Measurements from ENCODE around the gene ERLEC1.

ERLEC1 gene

GRCh38 chr2:53786705-53787613 is at the start of gene ERLEC1, which contains the start of gene ASB3:
TSS of gene ERLEC1 (plus strand) at chr2:53787044. CDS start at chr2:53787211, 167 bp downstream.
TSS of gene ASB3 (minus strand) at chr2:53786953. CDS start at chr2:53765572, 21,381 bp downstream.
- Histone ChIP-seq H3K9me3 (ENCODE audit: low read length) (no peaks in the 10 kb centered on the region), H3K4me1 (ENCODE audit: insufficient read depth, low read length) (peaks cover 28% of the 10 kb centered on the region), H3K4me3 (ENCODE audit: low read depth in 1 of 2, low read length in 2 of 2) (peak within 1 kb of the TSS; percentile 83 to 90), H3K27me3 (ENCODE audit: control insufficient read depth in 1 of 2, insufficient read depth in 2 of 2, low read length in 2 of 2) (no peaks in the 10 kb centered on the region), H3K36me3 (ENCODE audit: insufficient read depth, low read length) (no peaks in the 10 kb centered on the region), H3K27ac (ENCODE audit: low read depth, low read length) (peak within 1 kb of the TSS; percentile 96), H3K9ac (ENCODE audit: low read length) (peak within 1 kb of the TSS; percentile 95)

DNA sequence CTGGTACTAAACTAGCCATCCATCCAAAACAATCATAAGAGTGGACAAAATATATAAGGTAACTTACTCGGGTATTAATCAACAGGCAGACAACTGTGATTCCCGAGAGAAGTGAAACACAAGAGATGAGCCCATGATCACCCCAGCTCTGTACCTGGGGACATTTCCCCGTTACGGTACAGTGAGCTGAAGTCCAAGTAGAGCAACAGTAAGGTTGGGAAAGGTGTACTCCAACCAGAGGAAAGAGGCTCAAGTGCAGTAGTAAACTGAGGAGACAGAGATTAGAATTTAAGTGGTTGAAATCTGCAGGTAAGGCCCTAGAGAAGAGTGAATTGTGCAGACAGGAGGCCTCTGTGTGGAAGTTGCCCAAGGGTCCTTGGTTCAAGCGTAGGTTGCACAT is 49.8 kb upstream of the ERLEC1 start:
- no peak overlapping the region for H3K9ac ChIP-seq (ENCODE audit: low read length)
- no peaks in the 10 kb centered on the region for H3K36me3 ChIP-seq (ENCODE audit: insufficient read depth, low read length)
- H3K4me1 ChIP-seq (ENCODE audit: insufficient read depth, low read length) = no peaks in the 10 kb centered on the region
- H3K27ac ChIP-seq (ENCODE audit: low read depth, low read length) = no peak overlapping the region
- no peaks in the 10 kb centered on the region for H3K9me3 ChIP-seq (ENCODE audit: low read length)
- H3K4me3 ChIP-seq (ENCODE audit: low read depth in 1 of 2, low read length in 2 of 2) = no peak overlapping the region
- H3K27me3 ChIP-seq (ENCODE audit: control insufficient read depth in 1 of 2, insufficient read depth in 2 of 2, low read length in 2 of 2) = no peaks in the 10 kb centered on the region

DNA sequence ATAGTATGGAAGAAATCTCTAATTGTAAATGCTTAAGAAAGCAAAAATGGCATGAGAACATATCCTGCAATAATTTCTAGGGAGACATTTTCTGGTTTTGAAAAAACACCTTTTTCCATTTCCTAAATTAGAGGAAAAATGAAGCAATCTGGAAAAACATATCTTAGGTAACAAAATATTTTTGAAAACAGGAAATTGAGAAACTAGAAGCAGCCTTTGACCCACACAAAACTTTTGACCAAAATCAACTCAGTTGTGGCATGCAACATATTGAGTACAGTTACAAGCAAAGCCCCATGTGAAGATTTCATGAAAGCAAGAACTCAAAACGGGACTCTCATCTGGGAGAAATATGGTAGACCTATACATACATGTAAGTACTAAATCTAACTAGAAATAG is 47.8 kb upstream of the ERLEC1 start:
- H3K9me3 ChIP-seq (ENCODE audit: low read length) = no peaks in the 10 kb centered on the region
- no peak overlapping the region for H3K27ac ChIP-seq (ENCODE audit: low read depth, low read length)
- no peaks in the 10 kb centered on the region for H3K4me1 ChIP-seq (ENCODE audit: insufficient read depth, low read length)
- H3K27me3 ChIP-seq (ENCODE audit: control insufficient read depth in 1 of 2, insufficient read depth in 2 of 2, low read length in 2 of 2) = no peaks in the 10 kb centered on the region
- H3K9ac ChIP-seq (ENCODE audit: low read length) = no peak overlapping the region
- no peaks in the 10 kb centered on the region for H3K36me3 ChIP-seq (ENCODE audit: insufficient read depth, low read length)
- H3K4me3 ChIP-seq (ENCODE audit: low read depth in 1 of 2, low read length in 2 of 2) = no peak overlapping the region

DNA sequence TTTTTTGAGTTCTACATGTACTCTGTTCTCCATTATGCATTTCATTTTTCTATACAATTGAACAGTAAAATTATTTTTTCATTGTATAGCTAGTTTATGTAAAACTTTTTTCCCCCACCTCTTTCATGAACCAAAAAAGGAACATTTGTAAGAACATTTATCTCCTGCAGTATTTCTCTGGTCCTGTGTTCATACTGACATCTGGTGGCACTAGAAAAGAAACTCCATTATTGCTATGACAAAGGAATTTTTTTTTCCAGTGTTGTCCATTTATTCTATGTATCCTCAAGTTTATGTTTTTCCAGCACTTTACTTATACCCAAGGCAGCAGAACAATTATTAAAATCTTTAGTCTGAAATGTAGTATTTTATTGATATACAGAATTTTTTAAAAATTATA is 46.7 kb upstream of the ERLEC1 start:
- Histone ChIP-seq H3K4me1 (ENCODE audit: insufficient read depth, low read length) (no peaks in the 10 kb centered on the region), H3K27me3 (ENCODE audit: control insufficient read depth in 1 of 2, insufficient read depth in 2 of 2, low read length in 2 of 2) (no peaks in the 10 kb centered on the region), H3K9ac (ENCODE audit: low read length) (no peak overlapping the region), H3K9me3 (ENCODE audit: low read length) (no peaks in the 10 kb centered on the region), H3K4me3 (ENCODE audit: low read depth in 1 of 2, low read length in 2 of 2) (no peak overlapping the region), H3K27ac (ENCODE audit: low read depth, low read length) (no peak overlapping the region), H3K36me3 (ENCODE audit: insufficient read depth, low read length) (no peaks in the 10 kb centered on the region)

GRCh38 chr2:53744395-53745065 is 42.3 kb upstream of the ERLEC1 start:
- Histone ChIP-seq H3K27me3 (ENCODE audit: control insufficient read depth in 1 of 2, insufficient read depth in 2 of 2, low read length in 2 of 2) (no peaks in the 10 kb centered on the region), H3K27ac (ENCODE audit: low read depth, low read length) (no peak overlapping the region), H3K9ac (ENCODE audit: low read length) (no peak overlapping the region), H3K4me3 (ENCODE audit: low read depth in 1 of 2, low read length in 2 of 2) (no peak overlapping the region), H3K36me3 (ENCODE audit: insufficient read depth, low read length) (peaks cover 9% of the 10 kb centered on the region), H3K4me1 (ENCODE audit: insufficient read depth, low read length) (no peaks in the 10 kb centered on the region), H3K9me3 (ENCODE audit: low read length) (no peaks in the 10 kb centered on the region)

DNA sequence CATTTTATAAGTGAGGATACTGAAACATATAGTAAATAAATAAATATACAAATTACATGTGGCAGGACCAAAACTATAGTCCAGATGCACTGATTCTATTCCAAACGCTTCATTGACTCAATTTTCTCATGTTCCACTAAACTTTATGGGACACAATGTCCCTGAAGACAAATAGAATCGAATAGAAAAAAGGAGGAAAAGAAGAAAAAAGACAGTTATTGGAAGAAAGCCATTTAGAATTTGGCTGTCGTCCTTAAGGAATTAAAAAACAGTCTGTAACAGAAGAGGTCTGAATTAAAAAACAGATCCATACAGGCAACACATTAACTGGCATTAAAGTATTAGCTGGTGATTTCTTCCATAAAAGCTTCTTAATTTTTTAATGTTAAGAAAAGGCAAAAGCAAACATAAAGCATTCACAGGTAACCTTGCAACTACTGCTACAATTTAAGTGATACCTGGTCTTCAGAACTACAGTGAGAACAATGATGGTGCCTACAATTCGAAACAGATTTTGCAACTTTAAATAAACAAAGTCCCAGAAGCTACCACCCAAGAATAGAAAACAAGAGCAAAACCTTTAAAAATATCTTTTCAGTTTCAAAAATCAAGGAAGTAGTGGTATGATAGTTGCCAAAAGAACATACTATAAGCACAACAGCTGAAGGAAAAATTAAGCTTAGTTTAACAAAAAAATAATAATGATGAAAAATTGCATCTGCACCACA is 36.6 kb upstream of the ERLEC1 start:
- peaks cover 10% of the 10 kb centered on the region for H3K36me3 ChIP-seq (ENCODE audit: insufficient read depth, low read length)
- peaks cover 5% of the 10 kb centered on the region for H3K4me1 ChIP-seq (ENCODE audit: insufficient read depth, low read length)
- no peak overlapping the region for H3K4me3 ChIP-seq (ENCODE audit: low read depth in 1 of 2, low read length in 2 of 2)
- H3K9ac ChIP-seq (ENCODE audit: low read length) = no peak overlapping the region
- no peak overlapping the region for H3K27ac ChIP-seq (ENCODE audit: low read depth, low read length)
- no peaks in the 10 kb centered on the region for H3K9me3 ChIP-seq (ENCODE audit: low read length)
- no peaks in the 10 kb centered on the region for H3K27me3 ChIP-seq (ENCODE audit: control insufficient read depth in 1 of 2, insufficient read depth in 2 of 2, low read length in 2 of 2)

- Histone ChIP-seq H3K36me3 (ENCODE audit: insufficient read depth, low read length) (peaks cover 16% of the 10 kb centered on the region), H3K4me3 (ENCODE audit: low read depth in 1 of 2, low read length in 2 of 2) (no peak overlapping the region)
Measured at GRCh38 chr2:53751728-53752127, 35.1 kb upstream of the ERLEC1 start.

GRCh38 chr2:53752385-53752784 is 34.5 kb upstream of the ERLEC1 start:
- Histone ChIP-seq H3K4me3 (ENCODE audit: low read depth in 1 of 2, low read length in 2 of 2) (no peak overlapping the region), H3K4me1 (ENCODE audit: insufficient read depth, low read length) (peaks cover 5% of the 10 kb centered on the region), H3K27ac (ENCODE audit: low read depth, low read length) (no peak overlapping the region), H3K27me3 (ENCODE audit: control insufficient read depth in 1 of 2, insufficient read depth in 2 of 2, low read length in 2 of 2) (no peaks in the 10 kb centered on the region), H3K9ac (ENCODE audit: low read length) (no peak overlapping the region), H3K36me3 (ENCODE audit: insufficient read depth, low read length) (peaks cover 19% of the 10 kb centered on the region), H3K9me3 (ENCODE audit: low read length) (no peaks in the 10 kb centered on the region)

More at GRCh38 chr2:53751728-53752127, 35.1 kb upstream of the ERLEC1 start:
- no peak overlapping the region for H3K9ac ChIP-seq (ENCODE audit: low read length)
- peaks cover 5% of the 10 kb centered on the region for H3K4me1 ChIP-seq (ENCODE audit: insufficient read depth, low read length)
- no peaks in the 10 kb centered on the region for H3K27me3 ChIP-seq (ENCODE audit: control insufficient read depth in 1 of 2, insufficient read depth in 2 of 2, low read length in 2 of 2)
- H3K27ac ChIP-seq (ENCODE audit: low read depth, low read length) = no peak overlapping the region
- H3K9me3 ChIP-seq (ENCODE audit: low read length) = no peaks in the 10 kb centered on the region

- H3K4me1 ChIP-seq (ENCODE audit: insufficient read depth, low read length) = peaks cover 5% of the 10 kb centered on the region
- no peaks in the 10 kb centered on the region for H3K9me3 ChIP-seq (ENCODE audit: low read length)
- H3K27me3 ChIP-seq (ENCODE audit: control insufficient read depth in 1 of 2, insufficient read depth in 2 of 2, low read length in 2 of 2) = no peaks in the 10 kb centered on the region
- H3K36me3 ChIP-seq (ENCODE audit: insufficient read depth, low read length) = peaks cover 13% of the 10 kb centered on the region
- H3K9ac ChIP-seq (ENCODE audit: low read length) = no peak overlapping the region
- no peak overlapping the region for H3K27ac ChIP-seq (ENCODE audit: low read depth, low read length)
- no peak overlapping the region for H3K4me3 ChIP-seq (ENCODE audit: low read depth in 1 of 2, low read length in 2 of 2)
Measured at GRCh38 chr2:53753041-53753440, 33.8 kb upstream of the ERLEC1 start.

DNA sequence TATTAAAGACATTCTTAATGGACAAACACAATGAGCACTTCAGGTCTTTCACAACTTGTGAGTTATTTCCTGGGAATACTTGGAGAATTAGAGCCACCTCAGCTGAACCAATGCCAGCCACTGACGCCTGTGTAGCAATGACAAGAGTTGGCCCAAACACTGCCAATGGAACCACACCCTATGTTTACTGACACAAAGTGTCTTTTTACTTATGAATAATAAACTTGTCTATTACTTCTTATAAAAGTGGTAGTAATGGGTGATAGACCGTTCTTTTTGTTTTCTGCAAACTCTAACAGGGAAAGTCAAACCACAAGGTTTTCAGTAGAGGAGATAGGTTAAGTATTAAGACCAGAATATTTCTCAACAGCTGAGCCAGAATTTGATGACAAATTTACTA is 31.7 kb upstream of the ERLEC1 start:
- Histone ChIP-seq H3K9ac (ENCODE audit: low read length) (no peak overlapping the region), H3K27me3 (ENCODE audit: control insufficient read depth in 1 of 2, insufficient read depth in 2 of 2, low read length in 2 of 2) (no peaks in the 10 kb centered on the region), H3K4me3 (ENCODE audit: low read depth in 1 of 2, low read length in 2 of 2) (no peak overlapping the region), H3K9me3 (ENCODE audit: low read length) (no peaks in the 10 kb centered on the region), H3K27ac (ENCODE audit: low read depth, low read length) (no peak overlapping the region), H3K36me3 (ENCODE audit: insufficient read depth, low read length) (peaks cover 9% of the 10 kb centered on the region), H3K4me1 (ENCODE audit: insufficient read depth, low read length) (peaks cover 5% of the 10 kb centered on the region)

DNA sequence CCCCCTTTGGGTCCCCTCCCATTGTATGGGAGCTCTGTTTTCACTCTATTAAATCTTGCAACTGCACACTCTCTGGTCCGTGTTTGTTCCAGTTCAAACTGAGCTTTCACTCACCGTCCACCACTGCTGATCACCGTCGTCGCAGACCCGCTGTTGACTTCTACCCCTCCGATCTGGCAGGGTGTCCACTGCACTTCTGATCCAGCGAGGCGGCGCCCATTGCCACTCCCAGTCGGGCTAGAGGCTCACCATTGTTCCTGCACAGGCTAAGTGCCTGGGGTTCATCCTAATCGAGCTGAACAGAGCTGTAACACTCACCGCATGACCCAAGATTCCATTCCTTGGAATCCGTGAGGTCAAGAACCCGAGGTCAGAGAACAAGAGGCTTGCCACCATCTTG is 30.2 kb upstream of the ERLEC1 start:
- Histone ChIP-seq H3K9me3 (ENCODE audit: low read length) (no peaks in the 10 kb centered on the region), H3K4me1 (ENCODE audit: insufficient read depth, low read length) (peaks cover 3% of the 10 kb centered on the region), H3K36me3 (ENCODE audit: insufficient read depth, low read length) (peaks cover 9% of the 10 kb centered on the region), H3K9ac (ENCODE audit: low read length) (no peak overlapping the region), H3K4me3 (ENCODE audit: low read depth in 1 of 2, low read length in 2 of 2) (no peak overlapping the region), H3K27me3 (ENCODE audit: control insufficient read depth in 1 of 2, insufficient read depth in 2 of 2, low read length in 2 of 2) (no peaks in the 10 kb centered on the region), H3K27ac (ENCODE audit: low read depth, low read length) (no peak overlapping the region)
